D721Med (cell line): ENCODE measurements around the gene ARID1B.

Experiments
- DNase-seq: peaks from one replicate; pipeline ENCODE4 v3.0.0; 2011; ENCODE audit warnings: low spot score; ENCODE audit not compliant: insufficient read length
- FAIRE-seq: peaks from 2 replicates; lab custom pipeline; 2011; peaks lifted over from hg19 to GRCh38; lab: Jason Lieb, UNC
- TF ChIP-seq, protein P1 (sequence below): IDR thresholded peaks from 2 replicates; pipeline ENCODE4 v1.5.1; 2012; ENCODE audit warnings: mild to moderate bottlenecking, control low read depth; ENCODE audit not compliant: insufficient read depth; ENCODE audit errors: missing control alignments

ARID1B gene

DNA sequence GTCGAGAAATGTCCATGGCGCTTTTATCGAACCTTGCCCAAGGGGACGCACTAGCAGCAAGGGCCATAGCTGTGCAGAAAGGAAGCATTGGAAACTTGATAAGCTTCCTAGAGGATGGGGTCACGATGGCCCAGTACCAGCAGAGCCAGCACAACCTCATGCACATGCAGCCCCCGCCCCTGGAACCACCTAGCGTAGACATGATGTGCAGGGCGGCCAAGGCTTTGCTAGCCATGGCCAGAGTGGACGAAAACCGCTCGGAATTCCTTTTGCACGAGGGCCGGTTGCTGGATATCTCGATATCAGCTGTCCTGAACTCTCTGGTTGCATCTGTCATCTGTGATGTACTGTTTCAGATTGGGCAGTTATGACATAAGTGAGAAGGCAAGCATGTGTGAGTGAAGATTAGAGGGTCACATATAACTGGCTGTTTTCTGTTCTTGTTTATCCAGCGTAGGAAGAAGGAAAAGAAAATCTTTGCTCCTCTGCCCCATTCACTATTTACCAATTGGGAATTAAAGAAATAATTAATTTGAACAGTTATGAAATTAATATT, 430.4 kb downstream of the ARID1B start:
- DNase-seq (no peak), FAIRE-seq (no peak)
- TF ChIP-seq, protein P1, sequence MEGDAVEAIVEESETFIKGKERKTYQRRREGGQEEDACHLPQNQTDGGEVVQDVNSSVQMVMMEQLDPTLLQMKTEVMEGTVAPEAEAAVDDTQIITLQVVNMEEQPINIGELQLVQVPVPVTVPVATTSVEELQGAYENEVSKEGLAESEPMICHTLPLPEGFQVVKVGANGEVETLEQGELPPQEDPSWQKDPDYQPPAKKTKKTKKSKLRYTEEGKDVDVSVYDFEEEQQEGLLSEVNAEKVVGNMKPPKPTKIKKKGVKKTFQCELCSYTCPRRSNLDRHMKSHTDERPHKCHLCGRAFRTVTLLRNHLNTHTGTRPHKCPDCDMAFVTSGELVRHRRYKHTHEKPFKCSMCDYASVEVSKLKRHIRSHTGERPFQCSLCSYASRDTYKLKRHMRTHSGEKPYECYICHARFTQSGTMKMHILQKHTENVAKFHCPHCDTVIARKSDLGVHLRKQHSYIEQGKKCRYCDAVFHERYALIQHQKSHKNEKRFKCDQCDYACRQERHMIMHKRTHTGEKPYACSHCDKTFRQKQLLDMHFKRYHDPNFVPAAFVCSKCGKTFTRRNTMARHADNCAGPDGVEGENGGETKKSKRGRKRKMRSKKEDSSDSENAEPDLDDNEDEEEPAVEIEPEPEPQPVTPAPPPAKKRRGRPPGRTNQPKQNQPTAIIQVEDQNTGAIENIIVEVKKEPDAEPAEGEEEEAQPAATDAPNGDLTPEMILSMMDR: no peak

DNA sequence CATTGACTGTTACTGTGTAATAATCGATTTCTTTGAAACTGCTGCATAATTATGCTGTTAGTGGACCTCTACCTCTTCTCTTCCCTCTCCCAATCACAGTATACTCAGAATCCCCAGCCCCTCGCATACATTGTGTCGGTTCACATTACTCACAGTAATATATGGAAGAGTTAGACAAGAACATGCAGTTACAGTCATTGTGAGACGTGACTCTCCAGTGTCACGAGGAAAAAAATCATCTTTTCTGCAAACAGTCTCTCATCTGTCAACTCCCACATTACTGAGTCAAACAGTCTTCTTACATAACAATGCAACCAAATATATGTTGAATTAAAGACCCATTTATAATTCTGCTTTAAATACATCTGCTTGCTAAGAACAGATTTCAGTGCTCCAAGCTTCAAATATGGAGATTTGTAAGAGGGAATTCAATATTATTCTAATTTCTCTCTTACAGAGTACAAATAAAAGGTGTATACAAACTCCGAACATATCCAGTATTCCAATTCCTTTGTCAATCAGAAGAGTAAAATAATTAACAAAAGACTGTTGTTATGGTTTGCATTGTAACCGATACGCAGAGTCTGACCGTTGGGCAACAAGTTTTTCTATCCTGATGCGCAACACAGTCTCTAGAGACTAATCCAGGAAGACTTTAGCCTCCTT, 432.8 kb downstream of the ARID1B start:
- DNase-seq: no peak
- TF ChIP-seq, protein P1: no peak
- no peak for FAIRE-seq

DNA sequence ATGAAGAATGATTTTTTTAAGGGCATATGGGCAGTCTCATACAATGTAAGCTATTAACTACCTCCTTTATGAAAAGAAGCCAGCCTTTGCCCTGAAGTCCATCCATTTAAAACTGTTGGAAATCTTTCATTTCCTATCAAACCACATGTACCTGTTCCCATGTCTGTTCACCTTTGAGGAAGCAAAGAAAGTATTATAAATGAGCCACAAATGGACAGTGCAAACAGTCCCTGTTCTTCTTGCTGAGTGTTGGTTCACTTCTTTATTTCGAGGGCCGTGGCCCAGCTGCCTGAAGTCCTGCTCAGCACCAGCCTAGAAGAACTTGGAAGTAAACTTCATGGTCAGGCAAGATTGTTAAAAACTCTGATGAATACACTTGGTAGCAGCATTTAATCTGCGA, 433.8 kb downstream of the ARID1B start:
- DNase-seq: no peak
- no peak for FAIRE-seq
- TF ChIP-seq, protein P1: no peak

DNA sequence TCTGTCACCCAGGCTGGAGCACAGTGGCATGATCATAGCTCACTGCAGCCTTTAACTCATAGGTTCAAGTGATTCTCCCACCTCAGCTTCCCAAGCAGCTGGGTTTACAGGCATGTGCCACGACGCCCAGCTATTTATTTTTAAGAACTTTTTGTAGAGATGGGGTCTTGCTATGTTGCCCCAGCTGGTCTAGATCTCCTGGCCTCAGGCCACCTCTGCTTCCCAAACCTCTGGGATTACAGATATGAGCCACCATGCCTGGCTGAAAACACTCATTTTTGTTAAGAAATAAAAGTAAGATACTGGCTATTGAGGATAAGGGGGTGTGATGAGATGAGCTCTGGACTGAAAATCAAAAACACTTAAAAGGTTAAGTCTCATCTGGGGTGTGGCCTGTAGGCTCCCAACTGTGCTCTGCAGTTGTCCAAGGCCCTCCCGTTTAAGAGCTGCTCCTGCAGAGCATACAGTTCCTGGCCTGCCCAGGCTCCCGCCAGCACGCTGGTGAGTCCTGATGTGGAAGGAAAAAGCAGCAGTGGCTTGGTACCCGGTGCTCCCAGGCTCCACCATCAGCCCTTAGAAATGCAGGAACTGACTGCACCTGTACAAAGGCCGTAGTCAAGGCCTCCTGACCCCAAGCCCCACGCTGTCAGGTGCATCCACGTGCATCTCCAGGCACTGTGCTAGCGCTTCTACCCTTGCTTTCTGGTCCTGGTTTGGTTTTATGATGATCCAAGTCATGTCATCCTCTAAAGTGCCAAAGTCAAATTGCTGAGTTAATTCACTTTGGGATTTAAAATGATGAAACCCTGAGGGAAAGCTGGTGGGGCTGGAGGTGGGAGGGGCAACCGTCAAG, 434.7 kb downstream of the ARID1B start:
- DNase-seq (no peak), FAIRE-seq (no peak)
- TF ChIP-seq, protein P1: no peak

DNA sequence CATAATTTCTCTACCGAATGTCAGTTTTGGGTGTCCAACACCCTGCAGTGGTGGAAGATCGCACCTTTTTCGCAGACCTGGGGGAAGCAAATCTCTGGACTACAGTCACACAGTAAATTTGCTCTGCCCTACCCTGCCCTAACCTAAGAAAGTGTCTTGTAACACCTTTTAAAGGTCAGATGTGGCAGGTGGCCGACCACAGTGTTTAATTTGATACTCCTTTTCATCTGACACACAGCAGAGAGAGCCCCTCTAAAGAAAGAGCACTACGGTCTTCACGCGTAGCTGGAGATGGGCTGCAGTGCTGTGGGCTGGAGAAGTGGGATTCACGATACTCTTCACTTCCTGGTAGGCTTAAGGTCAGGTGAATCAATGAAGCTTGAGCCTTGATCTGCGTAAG, 436.2 kb downstream of the ARID1B start:
- FAIRE-seq (no peak), DNase-seq (no peak)
- TF ChIP-seq, protein P1: no peak

DNA sequence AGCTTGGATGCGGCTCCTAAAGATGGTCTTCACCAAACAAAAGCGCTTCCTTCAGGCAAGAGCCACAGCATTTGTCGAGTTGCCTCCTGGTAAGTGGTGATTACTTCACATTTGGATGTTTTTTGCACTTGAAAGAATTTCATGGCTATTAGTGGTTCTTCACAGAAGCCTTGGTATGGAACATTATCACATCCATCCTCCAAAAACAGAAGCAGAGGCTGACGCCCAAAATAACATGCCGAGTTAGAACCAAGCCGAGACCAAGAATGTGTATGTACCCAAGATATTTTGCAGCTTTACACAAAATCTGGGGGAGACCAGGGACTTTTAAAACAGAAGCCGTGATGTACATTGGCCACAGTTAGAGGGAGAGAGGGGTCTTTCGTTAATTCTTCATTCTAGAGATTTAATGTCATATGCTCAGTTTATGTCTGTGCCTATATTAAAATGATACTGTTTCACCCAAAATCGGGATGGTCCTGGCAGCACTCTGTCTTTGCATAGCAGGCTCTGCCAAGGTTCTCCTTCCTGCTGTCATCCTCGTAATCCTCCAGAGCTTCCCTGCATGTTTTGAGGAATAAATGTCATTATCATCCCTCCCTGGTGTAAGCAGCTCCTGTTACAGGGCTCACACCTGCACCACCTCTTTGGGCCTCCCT, 436.9 kb downstream of the ARID1B start:
- TF ChIP-seq, protein P1: no peak
- FAIRE-seq (no peak), DNase-seq (no peak)
